ENCODE measurements around the gene SND1.

DNA sequence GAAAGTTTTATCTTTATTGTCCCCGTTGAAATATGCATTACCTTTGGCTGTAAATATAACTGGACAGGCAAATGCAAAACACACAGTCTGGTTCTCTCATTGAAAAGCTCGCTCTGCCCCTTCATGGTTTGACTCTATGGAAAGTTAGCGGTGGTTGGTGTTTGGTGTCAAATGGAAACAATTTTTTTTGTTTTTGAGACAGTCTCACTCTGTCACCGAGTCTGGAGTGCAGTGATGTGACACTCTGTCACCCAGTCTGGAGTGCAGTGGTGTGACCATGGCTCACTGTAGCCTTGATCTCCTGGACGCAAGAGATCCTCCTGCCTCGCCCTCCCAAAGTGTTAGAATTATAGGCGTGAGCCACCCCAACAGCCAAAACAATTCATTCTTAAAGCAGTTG lies 229.6 kb downstream of the SND1 start:
- TF ChIP-seq CTCF (IDR thresholded peaks at IDR 0.05): no peak
- no peak for TF ChIP-seq EP300 (IDR thresholded peaks at IDR 0.05; ENCODE audit: low read depth)

Data from transverse colon (tissue), 3 donors.